ENCODE data around the gene NOL7.

The NOL7 gene

GRCh38 chr6:13643125-13643524 is 28.0 kb downstream of the NOL7 start:
- TF ChIP-seq MYC (IDR thresholded peaks at IDR 0.05; ENCODE audit: low read depth, low read length) = no peak
- no peak for TF ChIP-seq MAX (IDR thresholded peaks at IDR 0.05; ENCODE audit: low read depth, low read length)
- TF ChIP-seq POLR2A (IDR thresholded peaks at IDR 0.05; ENCODE audit: extremely low read depth, insufficient read length) = no peak
- TF ChIP-seq CTCF (IDR thresholded peaks at IDR 0.05; ENCODE audit: low read depth, low read length) = no peak
- H3K4me3 ChIP-seq (ENCODE audit: low read depth, low read length) = no peak overlapping the region
- DNase-seq (ENCODE audit: low read depth) = no peak

GRCh38 chr6:13648850-13649249 is 33.7 kb downstream of the NOL7 start:
- TF ChIP-seq MYC (IDR thresholded peaks at IDR 0.05; ENCODE audit: low read depth, low read length) (no peak), CTCF (IDR thresholded peaks at IDR 0.05; ENCODE audit: low read depth, low read length) (no peak), MAX (IDR thresholded peaks at IDR 0.05; ENCODE audit: low read depth, low read length) (no peak), POLR2A (IDR thresholded peaks at IDR 0.05; ENCODE audit: extremely low read depth, insufficient read length) (no peak)
- DNase-seq (ENCODE audit: low read depth) = no peak
- no peak overlapping the region for H3K4me3 ChIP-seq (ENCODE audit: low read depth, low read length)

- no peak for DNase-seq (ENCODE audit: low read depth)
- no peak for TF ChIP-seq POLR2A (IDR thresholded peaks at IDR 0.05; ENCODE audit: extremely low read depth, insufficient read length)
- no peak for TF ChIP-seq MYC (IDR thresholded peaks at IDR 0.05; ENCODE audit: low read depth, low read length)
- TF ChIP-seq CTCF (IDR thresholded peaks at IDR 0.05; ENCODE audit: low read depth, low read length) = no peak
- TF ChIP-seq MAX (IDR thresholded peaks at IDR 0.05; ENCODE audit: low read depth, low read length) = no peak
- H3K4me3 ChIP-seq (ENCODE audit: low read depth, low read length) = no peak overlapping the region
Measured at GRCh38 chr6:13649393-13649792, 34.3 kb downstream of the NOL7 start.

DNA sequence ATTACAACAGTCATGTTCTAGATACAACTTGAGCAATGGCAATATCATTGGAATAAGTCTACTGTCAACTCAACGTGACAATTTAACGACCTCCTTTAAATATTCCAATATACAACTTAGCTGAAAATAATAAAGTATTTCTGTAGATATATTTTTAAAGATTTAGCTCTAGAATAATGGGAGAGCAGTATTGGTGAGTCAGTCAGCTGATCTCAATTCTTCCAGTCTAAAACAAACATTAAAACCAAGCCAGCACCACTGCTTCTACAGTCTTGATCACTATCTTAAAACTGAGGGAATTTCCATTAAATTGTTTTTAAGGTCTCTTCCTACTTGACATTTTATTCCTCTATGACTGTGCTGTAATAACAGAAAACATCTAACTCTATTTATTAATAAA is 38.2 kb downstream of the NOL7 start:
- no peak for TF ChIP-seq CTCF (IDR thresholded peaks at IDR 0.05; ENCODE audit: low read depth, low read length)
- no peak for TF ChIP-seq POLR2A (IDR thresholded peaks at IDR 0.05; ENCODE audit: extremely low read depth, insufficient read length)
- TF ChIP-seq MAX (IDR thresholded peaks at IDR 0.05; ENCODE audit: low read depth, low read length) = no peak
- TF ChIP-seq MYC (IDR thresholded peaks at IDR 0.05; ENCODE audit: low read depth, low read length) = no peak
- DNase-seq (ENCODE audit: low read depth) = no peak
- H3K4me3 ChIP-seq (ENCODE audit: low read depth, low read length) = no peak overlapping the region

GRCh38 chr6:13654496-13654895 is 39.4 kb downstream of the NOL7 start:
- TF ChIP-seq POLR2A (IDR thresholded peaks at IDR 0.05; ENCODE audit: extremely low read depth, insufficient read length) (no peak), MAX (IDR thresholded peaks at IDR 0.05; ENCODE audit: low read depth, low read length) (no peak), MYC (IDR thresholded peaks at IDR 0.05; ENCODE audit: low read depth, low read length) (no peak), CTCF (IDR thresholded peaks at IDR 0.05; ENCODE audit: low read depth, low read length) (no peak)
- no peak overlapping the region for H3K4me3 ChIP-seq (ENCODE audit: low read depth, low read length)

GRCh38 chr6:13655700-13656099 is 40.6 kb downstream of the NOL7 start:
- TF ChIP-seq CTCF (IDR thresholded peaks at IDR 0.05; ENCODE audit: low read depth, low read length) (no peak), POLR2A (IDR thresholded peaks at IDR 0.05; ENCODE audit: extremely low read depth, insufficient read length) (no peak), MYC (IDR thresholded peaks at IDR 0.05; ENCODE audit: low read depth, low read length) (no peak)

More at GRCh38 chr6:13654496-13654895, 39.4 kb downstream of the NOL7 start:
- DNase-seq (ENCODE audit: low read depth) = no peak

More at GRCh38 chr6:13655700-13656099, 40.6 kb downstream of the NOL7 start:
- no peak overlapping the region for H3K4me3 ChIP-seq (ENCODE audit: low read depth, low read length)
- no peak for DNase-seq (ENCODE audit: low read depth)
